NCI-H82 treated with DMSO at 0.1 percent for 48 hours (cell line): Measurements from ENCODE around the gene VGLL4.

Experiments
- DNase-seq: peaks from one replicate; lab custom pipeline; 2025; ENCODE audit not compliant: unreplicated experiment; lab: John Stamatoyannopoulos, UW

Gene VGLL4

DNA sequence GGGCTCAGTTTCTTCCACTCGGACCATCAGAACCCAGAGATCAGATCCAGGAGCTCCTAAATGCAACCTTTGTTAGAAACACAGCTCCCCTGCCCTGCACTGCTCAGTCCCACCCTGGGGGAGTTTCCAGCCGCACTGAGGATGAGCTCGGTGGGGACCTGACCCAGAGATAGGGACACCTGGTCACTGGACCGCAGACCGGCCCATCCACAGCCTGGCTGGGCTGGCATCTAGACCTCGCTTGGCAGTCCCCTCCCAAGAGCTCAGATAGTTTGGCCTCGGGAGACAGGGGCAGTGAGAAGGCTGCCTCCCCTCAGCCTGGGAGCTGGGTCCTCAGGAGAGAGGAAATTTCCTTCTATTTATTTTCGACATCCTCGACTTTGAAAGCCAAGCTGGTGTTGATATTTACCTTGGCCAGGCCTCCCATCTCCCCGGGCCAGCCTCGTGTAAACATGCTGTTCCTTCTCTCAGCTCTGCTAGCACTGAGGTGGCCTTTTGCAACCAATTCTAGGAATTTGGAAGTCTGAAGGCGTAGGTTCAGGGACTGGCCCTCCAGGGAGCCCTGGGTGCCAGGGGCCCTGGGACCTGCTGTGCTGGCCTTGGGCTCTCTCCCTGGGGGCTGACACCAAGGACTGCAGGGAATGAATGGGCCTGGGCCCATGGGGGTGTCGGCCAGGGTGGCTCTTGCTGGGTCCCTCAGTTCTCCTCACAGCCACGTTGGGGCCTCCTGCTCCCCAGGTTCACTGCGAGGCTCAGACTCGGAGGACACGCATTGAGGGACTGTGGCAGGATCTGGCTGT lies 90.1 kb downstream of the VGLL4 start:
- DNase-seq = no peak

- DNase-seq = no peak
Observed at GRCh38 chr3:11552289-11553264, 91.1 kb downstream of the VGLL4 start.

GRCh38 chr3:11551036-11551435 lies 92.7 kb downstream of the VGLL4 start:
- DNase-seq = no peak

DNA sequence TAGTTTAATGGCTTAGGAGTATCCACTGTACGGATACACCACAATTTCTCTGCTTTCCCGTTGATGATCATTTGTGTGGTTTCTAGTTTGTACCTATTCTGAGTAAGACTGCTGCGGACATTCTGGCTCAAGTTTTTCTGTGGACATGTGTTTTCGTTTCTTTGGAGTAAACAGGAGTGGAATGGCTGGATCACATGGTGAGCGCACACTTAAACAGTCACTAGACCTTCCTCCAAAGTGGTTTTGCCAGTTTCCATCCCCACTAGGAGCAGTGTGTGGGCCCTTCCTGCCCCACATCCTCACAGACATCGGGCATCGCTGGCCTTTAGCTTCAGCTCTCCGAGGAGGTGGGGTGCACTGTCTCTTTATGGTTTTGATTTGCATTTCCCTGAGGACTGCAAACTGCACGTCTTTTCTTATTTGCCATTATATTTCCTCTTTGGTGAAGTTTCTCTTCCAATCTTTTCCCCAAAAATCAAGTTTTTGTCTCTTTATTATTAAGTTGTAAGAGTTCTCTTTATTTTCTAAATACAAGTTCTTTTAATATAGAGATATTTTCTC lies 94.1 kb downstream of the VGLL4 start:
- no peak for DNase-seq

DNA sequence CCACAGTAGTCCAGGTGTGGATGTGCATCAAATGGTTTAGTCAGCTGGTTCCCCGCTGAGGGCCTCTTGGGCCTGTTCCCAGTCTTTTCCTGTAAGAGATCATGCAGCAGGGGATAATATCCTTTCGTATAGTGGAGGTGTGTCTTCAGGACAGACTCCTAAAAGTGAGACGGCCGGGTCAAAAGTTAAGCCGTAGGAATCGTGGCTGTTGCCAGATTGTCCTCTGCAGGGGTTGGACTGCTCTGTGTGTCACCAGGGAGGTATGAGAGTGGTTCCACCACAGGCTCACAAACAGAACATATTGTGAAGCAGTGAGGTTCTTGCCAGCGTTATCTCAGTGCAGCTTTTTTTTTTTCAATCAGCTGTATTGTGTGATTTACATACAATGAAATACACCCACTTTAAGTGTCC lies 95.0 kb downstream of the VGLL4 start:
- no peak for DNase-seq

DNA sequence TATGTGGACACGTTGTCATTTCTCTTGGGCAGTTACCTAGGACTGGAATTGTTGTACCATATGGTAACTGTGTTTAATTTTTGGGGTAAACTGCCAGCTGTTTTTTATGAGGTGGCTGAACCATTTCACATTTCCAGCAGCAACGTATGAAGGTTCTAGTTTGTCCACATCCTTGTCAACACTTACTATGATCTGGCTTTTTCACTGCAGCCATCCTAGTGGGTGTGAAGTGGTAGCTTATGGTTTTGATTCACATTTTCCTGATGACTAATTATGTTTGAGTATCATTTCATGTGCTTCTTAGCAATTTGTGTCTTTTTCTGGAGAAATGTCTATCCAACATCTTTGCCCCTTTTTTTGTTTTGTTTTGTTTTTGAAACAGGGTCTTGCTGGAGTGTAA lies 96.2 kb downstream of the VGLL4 start:
- DNase-seq = no peak

DNA sequence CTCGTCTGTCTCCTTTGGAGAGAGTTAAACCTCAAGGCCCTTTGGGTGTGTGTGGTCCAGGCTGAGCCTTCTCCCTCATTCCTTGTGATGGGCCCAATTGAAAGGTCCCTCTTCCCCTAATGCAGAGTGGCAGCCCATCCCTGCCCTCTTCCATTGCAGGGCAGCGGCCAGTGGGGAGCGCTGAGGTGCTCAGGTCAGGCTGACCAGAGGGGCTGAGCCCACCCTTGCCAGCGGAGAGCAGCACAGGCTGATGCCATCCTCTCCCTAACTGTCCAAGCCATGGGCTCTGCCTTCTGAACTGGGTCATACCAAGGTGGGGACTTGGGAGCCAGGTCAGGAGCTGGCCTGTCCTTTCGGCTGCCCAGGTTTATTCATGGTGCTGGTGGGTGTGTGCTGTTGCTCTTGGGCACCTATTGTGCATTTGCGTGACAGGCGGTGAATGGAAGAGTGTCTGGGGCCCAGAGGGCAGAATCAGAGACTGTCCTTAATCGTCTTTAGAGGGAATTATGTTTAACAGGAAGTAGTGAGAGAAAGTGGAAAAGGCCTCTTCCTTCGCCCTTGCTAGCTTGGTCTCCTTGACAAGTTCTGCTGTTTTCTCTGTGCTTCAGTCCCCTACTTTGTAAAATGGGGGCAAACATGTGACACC lies 96.9 kb downstream of the VGLL4 start:
- DNase-seq = peak; percentile 9

DNA sequence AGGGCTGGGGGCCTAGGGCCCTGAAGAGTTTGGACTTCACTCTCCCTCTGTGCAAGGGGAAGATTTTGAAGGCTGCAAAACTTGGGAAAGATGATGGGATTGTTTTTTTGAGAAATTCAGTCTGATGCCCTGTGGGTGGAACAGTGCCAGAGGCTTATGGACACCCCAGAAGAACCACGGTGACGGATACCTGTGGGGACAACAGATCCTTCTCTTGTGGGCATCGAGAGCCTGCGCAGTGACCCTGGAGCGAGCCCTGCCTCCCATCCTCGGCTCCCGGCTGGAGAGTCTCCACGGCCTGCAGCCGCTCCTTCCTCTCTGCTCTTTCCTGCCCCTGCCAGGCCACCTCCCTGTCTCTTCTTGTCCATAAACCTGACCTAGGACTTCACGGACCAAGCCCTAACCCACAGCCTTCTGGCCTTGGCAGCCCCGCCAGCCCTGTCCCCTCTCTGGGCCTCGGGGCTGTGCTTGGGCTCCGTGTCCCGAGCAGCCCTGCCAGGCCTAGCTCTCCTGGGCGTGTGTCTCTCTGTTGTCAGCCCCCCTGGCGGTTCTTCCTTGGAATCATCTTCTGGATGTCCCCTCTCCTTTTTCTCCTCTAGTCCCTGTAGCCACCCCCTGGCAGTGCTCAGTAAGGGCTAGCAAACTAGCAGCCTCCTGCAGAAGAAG lies 98.4 kb downstream of the VGLL4 start:
- no peak for DNase-seq

DNA sequence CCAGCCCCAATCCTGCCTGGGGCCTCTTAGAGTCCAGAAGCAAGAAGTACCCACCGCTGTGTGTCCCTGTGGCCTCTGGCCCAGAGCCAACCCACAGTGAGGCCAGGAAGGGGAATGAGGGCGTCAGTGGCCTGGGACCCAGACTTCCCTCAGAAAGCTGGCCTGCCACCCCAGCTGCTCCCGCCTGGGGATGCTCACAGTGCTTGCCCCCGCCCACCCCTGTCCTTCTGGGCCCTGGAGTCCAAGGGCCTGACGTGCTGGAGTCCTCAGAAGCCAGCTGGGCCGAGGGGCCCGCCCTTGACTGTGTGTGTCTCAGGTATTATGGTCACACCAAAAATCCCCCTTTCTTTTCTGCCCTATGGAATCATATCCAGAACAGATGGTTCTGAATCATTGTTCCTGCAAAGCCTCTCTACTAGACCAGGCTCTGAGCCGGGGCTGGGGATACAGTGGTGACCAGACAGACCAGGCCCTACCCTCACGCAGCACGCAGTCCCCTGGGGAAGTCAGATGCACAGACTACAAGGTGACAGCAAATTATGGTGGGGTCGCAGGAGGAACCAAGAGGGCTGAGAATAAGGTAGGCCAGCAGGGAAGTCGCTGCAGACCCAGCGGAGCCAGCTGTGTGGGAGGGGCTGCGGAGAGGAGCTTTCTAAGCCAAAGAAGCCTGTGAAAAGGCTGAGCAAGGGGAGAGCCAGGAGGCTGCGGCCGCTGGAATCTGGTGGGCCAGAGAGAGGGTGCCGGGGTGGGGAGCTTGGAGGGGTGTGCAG lies 99.1 kb downstream of the VGLL4 start:
- DNase-seq = peak; percentile 29

DNA sequence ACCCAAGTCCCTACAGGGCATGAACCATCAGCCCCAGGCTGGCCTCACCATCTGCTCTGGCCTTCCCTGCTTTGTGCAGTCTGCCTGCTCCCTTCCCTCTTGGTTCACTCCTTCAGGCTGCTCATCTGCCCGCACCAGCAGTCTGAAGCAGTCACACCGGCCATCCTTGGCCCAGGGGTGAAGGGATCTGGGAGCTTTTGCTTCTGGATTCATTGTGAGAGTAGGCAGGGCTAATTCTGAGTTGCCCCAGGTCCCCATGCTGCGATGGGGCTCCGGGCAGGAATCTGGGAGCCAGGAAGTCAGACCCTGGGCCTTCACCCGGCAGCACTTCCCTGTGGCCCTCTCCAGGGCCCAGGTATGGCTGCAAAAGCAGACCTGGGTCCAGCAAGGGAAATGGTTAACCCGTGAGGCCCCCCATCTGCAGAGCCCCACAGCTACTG lies 99.7 kb downstream of the VGLL4 start:
- no peak for DNase-seq

- no peak for DNase-seq
Observed at GRCh38 chr3:11543141-11543947, 100.4 kb downstream of the VGLL4 start.

DNA sequence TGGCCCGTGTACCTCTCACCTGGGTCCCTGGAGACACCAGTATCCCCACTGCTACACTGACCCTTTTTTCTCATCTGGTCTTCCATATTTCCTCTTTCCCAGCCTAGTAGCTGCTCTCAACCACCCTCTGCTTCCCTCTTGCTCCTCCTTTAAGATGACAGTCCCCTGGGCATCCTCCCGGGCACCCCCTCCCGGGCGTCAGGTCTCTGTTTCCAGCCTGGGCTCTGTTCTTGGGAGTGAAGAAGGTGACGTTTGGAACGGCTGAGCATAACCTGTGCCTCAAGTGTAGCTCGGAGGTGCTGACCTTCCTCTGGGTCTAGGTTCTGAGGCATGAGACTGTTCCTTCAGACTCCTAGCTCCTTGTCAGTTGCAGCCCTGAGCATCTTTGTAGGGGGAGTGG lies 101.2 kb downstream of the VGLL4 start:
- DNase-seq = no peak

DNA sequence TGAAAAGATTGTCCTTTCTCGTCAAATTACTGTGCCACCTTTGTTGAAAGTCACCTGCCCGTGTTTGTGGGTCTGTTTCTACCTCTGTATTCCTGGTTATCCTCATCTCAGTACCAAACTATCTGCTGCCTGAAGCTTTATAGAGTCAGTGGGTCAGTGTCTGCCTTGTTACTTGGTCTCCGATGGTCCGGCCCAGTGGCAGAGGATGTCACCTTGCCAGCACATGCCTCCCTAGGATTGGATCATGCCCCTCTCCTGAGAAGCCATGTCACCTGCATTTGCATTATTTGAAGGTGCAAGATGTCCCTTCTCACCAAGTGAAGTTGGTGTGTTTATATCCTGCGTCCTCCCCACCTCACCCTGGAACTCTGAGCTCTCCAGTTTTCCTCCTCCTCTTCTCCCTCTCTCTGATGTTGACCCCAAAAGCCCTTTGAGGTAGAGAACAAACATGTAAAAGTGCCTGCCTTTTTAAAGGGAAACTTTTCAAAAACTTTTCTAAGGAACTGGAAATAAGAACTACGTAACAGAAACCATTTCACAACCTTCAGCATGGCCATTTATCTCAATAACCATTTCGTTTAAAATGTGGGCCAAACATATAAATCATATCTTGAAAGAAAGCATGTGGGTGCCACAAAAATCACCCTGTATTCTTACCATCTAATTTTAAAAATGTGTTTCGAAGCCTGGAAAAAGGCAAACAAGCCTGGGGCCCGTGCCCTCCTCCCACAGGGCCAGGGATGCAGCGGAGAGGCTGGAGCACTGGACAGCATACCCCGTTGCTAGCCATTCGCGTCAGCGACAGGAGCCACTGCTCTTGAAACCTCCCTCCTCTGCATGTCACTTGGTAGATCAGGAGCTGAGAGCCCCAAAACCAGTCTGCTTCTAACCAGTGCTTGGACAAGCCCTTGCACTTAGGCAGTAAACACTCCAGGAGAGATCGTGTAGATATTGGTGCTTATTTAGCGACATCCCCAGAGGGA lies 102.1 kb downstream of the VGLL4 start:
- DNase-seq = no peak

DNA sequence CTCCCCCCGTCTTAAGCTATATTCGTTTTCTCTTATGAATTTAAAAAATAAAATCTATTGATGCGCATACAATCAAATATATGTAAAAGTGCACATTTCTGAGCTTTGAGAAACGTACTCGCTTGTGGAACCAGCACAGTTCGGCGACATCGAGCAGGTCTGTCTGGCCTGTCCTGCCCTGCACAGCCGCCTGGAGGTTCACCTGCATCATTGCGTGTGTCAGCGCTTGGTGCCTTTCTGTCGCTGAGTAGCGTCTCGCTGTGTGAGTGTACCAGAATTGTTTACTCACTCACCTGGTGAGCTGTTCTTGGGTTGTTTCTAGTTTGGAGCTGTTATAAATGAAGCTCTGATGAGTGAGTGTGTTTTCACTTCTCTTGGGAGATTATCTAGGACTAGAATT lies 104.0 kb downstream of the VGLL4 start:
- DNase-seq = no peak

GRCh38 chr3:11539218-11539617 lies 104.5 kb downstream of the VGLL4 start:
- DNase-seq = no peak

GRCh38 chr3:11538581-11538980 lies 105.1 kb downstream of the VGLL4 start:
- DNase-seq = no peak

- DNase-seq = no peak
Observed at GRCh38 chr3:11536936-11537612, 106.6 kb downstream of the VGLL4 start.
